ENCODE measurements around the gene GART. TPM values are rescaled to one million over a fixed set of nuclear protein-coding genes. Genes with fewer than 3 reads are reported as not detected.

GART gene
- total RNA-seq, 4 donors from 2014 or later = 53.8 to 130 (median 84.5) TPM

- Histone ChIP-seq H3K9me3 (no peaks in the 10 kb centered on the region), H3K27ac (peak within 1 kb of the TSS; percentile 49 to 79 (median 54)), H3K36me3 (no peaks in the 10 kb centered on the region), H3K27me3 (no peaks in the 10 kb centered on the region), H3K4me3 (replicated peaks in 1 of 3) (peak within 1 kb of the TSS; percentile 10 to 75 (median 48)), H3K4me1 (peaks cover 4 to 10% of the 10 kb centered on the region in 2 donors)
- intact Hi-C loops (cut with DNase I) = no loop called here
- TF ChIP-seq POLR2A (IDR thresholded peaks at IDR 0.05) (peak; percentile 76 to 87), CTCF (IDR thresholded peaks at IDR 0.05) (no peak)
- peak; percentile 95 to 96 for DNase-seq
- 1 to 2% methylated on average over 23 to 30 of the region's 52 CpGs for WGBS, 2 donors
Measured at GRCh38 chr21:33491373-33492102, 50.4 kb downstream of the GART start, which contains the start of gene DNAJC28. DNAJC28 (minus strand) TSS chr21:33491716; CDS start chr21:33489393, 2,323 bp downstream.

GRCh38 chr21:33490991-33491372 lies 50.9 kb downstream of the GART start:
- Histone ChIP-seq H3K4me3 (replicated peaks in 1 of 3) (peak overlapping the region; percentile 10 to 75 (median 48)), H3K36me3 (no peaks in the 10 kb centered on the region), H3K27ac (peak overlapping the region; percentile 49 to 79 (median 54)), H3K27me3 (no peaks in the 10 kb centered on the region), H3K4me1 (peaks cover 4 to 10% of the 10 kb centered on the region in 2 donors), H3K9me3 (no peaks in the 10 kb centered on the region)
- intact Hi-C loops (cut with DNase I) = no loop called here
- TF ChIP-seq CTCF (IDR thresholded peaks at IDR 0.05) (no peak), POLR2A (IDR thresholded peaks at IDR 0.05) (no peak)
- no peak for DNase-seq
- WGBS, 2 donors = 12 to 13% methylated on average over 12 of the region's 12 CpGs

GRCh38 chr21:33488936-33489335 lies 53.0 kb downstream of the GART start:
- no peak for TF ChIP-seq CTCF (IDR thresholded peaks at IDR 0.05)
- intact Hi-C loops (cut with DNase I) = no loop called here
- 95 to 97% methylated on average over 4 of the region's 4 CpGs for WGBS, 2 donors

GRCh38 chr21:33487996-33488395 lies 53.9 kb downstream of the GART start:
- H3K4me3 ChIP-seq (replicated peaks in 1 of 3) = no peak overlapping the region
- no peaks in the 10 kb centered on the region for H3K9me3 ChIP-seq
- no peak for DNase-seq
- no peaks in the 10 kb centered on the region for H3K36me3 ChIP-seq
- H3K4me1 ChIP-seq = peaks cover 16 to 18% of the 10 kb centered on the region in 2 donors
- 96 to 97% methylated on average over 5 of the region's 5 CpGs for WGBS, 2 donors
- H3K27me3 ChIP-seq = no peaks in the 10 kb centered on the region
- no peak for TF ChIP-seq CTCF (IDR thresholded peaks at IDR 0.05)
- no peak for TF ChIP-seq POLR2A (IDR thresholded peaks at IDR 0.05)
- intact Hi-C loops (cut with DNase I) = no loop called here
- no peak overlapping the region for H3K27ac ChIP-seq

More at GRCh38 chr21:33488936-33489335, 53.0 kb downstream of the GART start:
- Histone ChIP-seq H3K4me3 (replicated peaks in 1 of 3) (no peak overlapping the region), H3K27me3 (no peaks in the 10 kb centered on the region), H3K27ac (no peak overlapping the region), H3K4me1 (peaks cover 13 to 16% of the 10 kb centered on the region in 2 donors), H3K36me3 (no peaks in the 10 kb centered on the region), H3K9me3 (no peaks in the 10 kb centered on the region)
- no peak for DNase-seq

GRCh38 chr21:33481314-33481943 lies 60.5 kb downstream of the GART start:
- Histone ChIP-seq H3K4me3 (replicated peaks in 1 of 3) (no peak overlapping the region), H3K9me3 (no peaks in the 10 kb centered on the region), H3K27me3 (no peaks in the 10 kb centered on the region), H3K4me1 (peaks cover 19 to 36% of the 10 kb centered on the region in 2 donors), H3K27ac (peak overlapping the region in 2 of 3 donors; percentile 82 to 95), H3K36me3 (no peaks in the 10 kb centered on the region)
- WGBS, 2 donors = 79 to 85% methylated on average over 8 to 9 of the region's 9 CpGs
- DNase-seq = peak; percentile 44 to 69
- intact Hi-C loops (cut with DNase I) = no loop called here
- no peak for TF ChIP-seq POLR2A (IDR thresholded peaks at IDR 0.05)
- TF ChIP-seq CTCF (IDR thresholded peaks at IDR 0.05) = no peak
